Measurements from ENCODE around the gene KLK3.

Gene KLK3

DNA sequence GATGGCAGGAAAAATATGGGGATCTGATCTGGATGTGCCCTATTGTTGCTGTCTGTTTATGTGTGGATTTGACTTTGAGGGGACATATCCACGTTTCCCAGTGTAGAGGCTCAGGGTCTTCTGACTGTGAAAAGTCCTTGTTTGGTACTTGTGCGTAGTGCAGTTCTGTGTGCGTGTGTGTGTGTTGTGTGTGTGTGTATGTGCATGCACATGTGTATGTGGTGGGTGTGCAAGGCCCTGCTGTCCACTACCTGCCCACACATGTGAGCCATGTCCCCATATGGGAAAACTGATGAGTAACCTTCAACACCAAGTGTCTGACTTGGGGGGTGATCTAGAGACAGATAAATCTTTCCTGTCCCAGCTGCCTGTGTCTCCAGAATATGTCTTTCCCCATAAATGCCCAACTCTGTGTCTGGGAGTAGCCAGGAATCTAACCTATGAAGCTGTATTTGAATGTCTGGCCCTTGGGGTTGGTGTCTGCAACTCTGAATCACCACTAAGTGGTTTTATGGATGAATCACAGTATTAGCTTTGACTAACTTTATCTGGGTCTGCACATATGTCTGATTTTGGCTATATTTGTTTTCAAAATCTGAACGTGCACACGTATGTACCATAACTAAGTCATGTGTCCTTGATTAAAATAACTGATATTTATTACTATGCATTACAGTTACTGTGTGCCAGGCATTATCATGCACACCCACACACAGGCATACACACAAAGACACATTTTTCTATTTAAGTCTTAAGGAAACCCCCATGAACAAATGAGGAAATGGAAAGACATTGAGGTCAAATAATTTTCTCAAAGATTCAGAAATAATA is 35.9 kb downstream of the KLK3 start:
- TF ChIP-seq, protein P1, sequence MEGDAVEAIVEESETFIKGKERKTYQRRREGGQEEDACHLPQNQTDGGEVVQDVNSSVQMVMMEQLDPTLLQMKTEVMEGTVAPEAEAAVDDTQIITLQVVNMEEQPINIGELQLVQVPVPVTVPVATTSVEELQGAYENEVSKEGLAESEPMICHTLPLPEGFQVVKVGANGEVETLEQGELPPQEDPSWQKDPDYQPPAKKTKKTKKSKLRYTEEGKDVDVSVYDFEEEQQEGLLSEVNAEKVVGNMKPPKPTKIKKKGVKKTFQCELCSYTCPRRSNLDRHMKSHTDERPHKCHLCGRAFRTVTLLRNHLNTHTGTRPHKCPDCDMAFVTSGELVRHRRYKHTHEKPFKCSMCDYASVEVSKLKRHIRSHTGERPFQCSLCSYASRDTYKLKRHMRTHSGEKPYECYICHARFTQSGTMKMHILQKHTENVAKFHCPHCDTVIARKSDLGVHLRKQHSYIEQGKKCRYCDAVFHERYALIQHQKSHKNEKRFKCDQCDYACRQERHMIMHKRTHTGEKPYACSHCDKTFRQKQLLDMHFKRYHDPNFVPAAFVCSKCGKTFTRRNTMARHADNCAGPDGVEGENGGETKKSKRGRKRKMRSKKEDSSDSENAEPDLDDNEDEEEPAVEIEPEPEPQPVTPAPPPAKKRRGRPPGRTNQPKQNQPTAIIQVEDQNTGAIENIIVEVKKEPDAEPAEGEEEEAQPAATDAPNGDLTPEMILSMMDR (IDR thresholded peaks at IDR 0.05): no peak

DNA sequence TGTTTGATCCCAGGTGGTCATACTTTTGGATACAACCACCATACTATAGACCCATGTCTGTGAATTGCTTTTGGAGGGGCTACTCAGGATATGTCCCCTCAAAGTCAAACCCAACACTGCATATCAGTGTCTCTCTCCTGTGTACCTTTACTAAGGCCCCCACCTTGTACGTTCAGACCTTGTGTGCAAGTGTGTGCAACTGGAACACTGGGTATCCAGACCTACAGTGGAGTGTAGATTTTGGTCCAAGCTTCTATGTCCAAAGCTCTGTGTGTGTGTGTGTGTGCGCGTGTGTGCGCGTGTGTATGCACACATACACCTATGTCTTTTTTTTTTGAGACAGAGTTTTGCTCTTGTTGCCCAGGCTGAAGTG is 36.5 kb downstream of the KLK3 start:
- TF ChIP-seq, protein P1 (IDR thresholded peaks at IDR 0.05): no peak

DNA sequence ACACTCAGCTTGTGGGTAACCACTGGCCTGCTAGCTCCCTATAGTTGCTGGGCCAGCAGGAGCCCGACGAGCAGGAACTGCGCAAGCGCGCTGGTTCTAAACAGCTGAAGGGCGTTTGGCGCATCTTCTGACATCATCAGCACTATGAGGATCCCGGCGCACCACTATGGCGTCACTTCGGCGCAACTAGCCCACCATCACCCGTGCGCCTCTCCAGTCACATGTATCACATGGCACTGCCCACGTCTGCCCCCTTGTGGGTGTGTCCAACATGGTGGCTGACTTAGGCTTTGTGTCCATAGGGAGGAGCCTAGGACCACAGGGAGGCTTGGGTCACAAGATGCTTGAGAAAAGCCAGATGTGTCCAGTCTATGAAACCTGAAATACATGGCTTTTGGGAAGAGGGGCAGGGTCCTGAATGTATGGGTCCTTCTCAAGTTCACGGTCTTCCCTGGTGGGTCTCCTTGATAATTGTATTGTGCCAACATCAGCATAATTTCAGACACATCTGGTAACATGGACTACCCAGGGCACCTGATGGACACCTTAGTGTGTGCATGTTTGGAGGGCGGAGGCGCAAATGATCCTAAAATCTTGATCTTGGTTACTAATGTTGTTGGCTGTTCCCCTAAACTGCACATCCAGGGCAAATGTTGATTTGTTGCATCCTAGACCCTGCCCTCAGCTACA is 38.5 kb downstream of the KLK3 start:
- TF ChIP-seq, protein P1 (IDR thresholded peaks at IDR 0.05): no peak

DNA sequence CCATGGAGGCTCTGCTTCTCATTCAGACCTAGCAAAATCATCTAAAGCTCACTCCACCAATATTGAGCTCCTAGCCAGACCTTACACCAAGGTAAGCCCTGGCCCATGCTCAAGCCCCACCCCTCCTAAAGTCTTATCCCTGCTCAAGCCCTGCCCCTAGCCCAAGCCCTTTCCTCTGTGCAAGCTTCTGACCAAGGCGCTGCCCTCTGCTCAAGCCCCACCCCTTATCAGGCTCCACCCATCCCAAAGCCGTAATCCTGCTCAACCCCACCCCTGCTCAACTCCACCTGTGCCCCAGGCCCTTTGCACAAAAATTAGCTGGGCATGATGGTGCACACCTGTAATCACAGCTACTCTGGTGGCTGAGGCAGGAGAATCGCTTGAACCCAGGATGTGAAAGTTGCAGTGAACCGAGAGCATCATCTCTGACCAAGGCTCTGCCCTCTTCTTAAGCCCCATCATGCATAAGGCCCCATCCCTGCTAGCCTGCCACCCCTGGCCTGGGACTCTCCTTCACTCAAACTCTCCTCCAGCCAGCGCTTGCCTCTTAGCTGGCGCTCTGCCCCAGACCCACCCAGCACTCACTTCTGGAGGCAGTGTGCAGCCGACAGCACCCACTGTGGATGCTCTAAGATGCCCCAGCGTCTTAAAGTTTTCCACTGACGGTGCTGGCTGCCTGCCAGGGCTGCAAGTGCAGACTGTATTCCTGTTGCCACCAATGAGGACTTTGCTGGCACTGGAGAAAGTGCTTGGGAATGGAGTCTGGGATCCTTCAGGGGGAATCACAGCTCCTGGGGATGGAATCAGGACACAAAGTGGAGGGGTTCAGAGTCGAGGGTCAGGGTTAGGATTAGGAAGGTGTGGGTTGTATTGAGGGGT is 40.0 kb downstream of the KLK3 start:
- TF ChIP-seq, protein P1 (IDR thresholded peaks at IDR 0.05): no peak

DNA sequence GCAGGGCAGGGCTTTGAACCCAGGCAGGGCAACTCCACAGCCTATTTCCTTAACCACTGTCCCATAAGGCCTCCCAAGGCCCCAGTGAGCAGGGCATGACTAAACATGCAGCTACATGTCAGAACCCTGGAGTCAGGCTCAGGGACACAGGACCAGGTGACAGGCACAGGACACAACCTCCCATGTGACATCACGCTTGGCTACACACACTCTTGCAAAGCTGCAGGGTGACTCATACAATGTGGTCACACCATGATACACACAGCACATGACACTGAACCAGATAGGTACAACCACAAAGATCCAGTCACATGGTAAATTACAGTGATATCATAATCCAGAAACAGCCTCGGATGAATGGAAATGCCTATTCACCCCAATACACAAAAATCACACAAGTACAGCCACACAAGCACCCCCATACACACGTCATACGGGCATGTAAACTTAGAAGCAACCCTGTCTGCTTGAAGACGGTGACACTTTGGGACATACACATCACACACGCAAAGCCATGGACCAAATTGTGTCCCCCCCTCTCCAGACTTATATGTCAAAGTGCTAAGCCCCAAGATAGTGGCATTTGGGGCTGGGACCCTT is 42.0 kb downstream of the KLK3 start:
- TF ChIP-seq, protein P1 (IDR thresholded peaks at IDR 0.05): no peak

DNA sequence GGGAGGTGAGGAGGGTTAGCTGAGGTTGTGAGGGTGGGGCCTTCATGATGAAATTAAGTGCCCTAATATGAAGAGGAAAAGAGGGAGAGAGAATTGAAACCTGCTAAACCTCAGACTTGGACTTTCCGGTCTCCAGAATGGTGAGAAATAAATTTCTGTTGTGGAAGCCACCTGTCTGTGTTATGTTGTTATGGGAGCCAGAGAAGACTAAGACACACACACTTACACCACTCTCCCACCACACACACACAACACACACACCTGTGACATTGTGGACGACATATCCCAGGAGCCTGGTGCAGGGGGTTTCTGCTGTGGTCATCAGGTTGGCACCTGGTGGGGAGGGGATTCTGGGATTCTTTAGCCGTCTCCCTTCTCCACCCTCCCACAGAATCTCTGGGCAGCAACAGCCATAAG is 42.5 kb downstream of the KLK3 start:
- TF ChIP-seq, protein P1 (IDR thresholded peaks at IDR 0.05): no peak

DNA sequence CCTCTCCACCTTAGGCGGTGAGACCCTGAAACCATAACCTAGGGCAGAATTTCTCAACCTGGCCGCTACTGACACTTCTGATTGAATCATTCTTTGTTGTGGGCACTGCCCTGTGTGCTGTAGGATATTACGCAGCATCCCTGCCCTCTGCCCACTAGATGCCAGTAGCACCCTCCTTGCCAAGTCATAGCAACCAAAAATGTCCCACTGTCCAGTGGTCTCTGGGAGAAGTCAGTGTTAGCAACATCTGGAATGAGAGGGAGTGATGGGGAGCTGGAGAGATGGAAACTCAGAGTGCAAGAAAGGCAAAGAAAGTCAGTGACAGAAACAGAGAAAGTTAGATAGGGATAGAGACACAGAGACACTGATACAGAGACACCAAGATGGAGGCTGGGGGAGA is 42.9 kb downstream of the KLK3 start:
- TF ChIP-seq, protein P1 (IDR thresholded peaks at IDR 0.05): no peak
